Measurements from ENCODE around the gene DDX41.

DDX41 gene

GRCh38 chr5:177520271-177520670 is 3.5 kb upstream of the DDX41 start:
- in situ Hi-C loops (cut with HindIII; ENCODE audit: low pct_ligation_motif_present, low pct_unique_long_range_greater_than_20kb, low sequenced_read_pairs): no loop called here
- no peak for DNase-seq

GRCh38 chr5:177519463-177520235 is 2.9 kb upstream of the DDX41 start:
- no peak for DNase-seq
- in situ Hi-C loops (cut with HindIII; ENCODE audit: low pct_ligation_motif_present, low pct_unique_long_range_greater_than_20kb, low sequenced_read_pairs): no loop called here

- no peak for DNase-seq
- in situ Hi-C loops (cut with HindIII; ENCODE audit: low pct_ligation_motif_present, low pct_unique_long_range_greater_than_20kb, low sequenced_read_pairs): no loop called here
Observed at GRCh38 chr5:177515580-177515979, 1.2 kb downstream of the DDX41 start.

- DNase-seq: no peak
- in situ Hi-C loops (cut with HindIII; ENCODE audit: low pct_ligation_motif_present, low pct_unique_long_range_greater_than_20kb, low sequenced_read_pairs): no loop called here
Observed at GRCh38 chr5:177514541-177514940, 2.2 kb downstream of the DDX41 start.

- DNase-seq: no peak
- in situ Hi-C loops (cut with HindIII; ENCODE audit: low pct_ligation_motif_present, low pct_unique_long_range_greater_than_20kb, low sequenced_read_pairs): no loop called here
Observed at GRCh38 chr5:177513500-177513899, 3.3 kb downstream of the DDX41 start.

- DNase-seq: no peak
- in situ Hi-C loops (cut with HindIII; ENCODE audit: low pct_ligation_motif_present, low pct_unique_long_range_greater_than_20kb, low sequenced_read_pairs): no loop called here
Observed at GRCh38 chr5:177512736-177513380, 3.9 kb downstream of the DDX41 start.

- DNase-seq: no peak
- in situ Hi-C loops (cut with HindIII; ENCODE audit: low pct_ligation_motif_present, low pct_unique_long_range_greater_than_20kb, low sequenced_read_pairs): no loop called here
Observed at GRCh38 chr5:177511796-177512675, 4.7 kb downstream of the DDX41 start.

GRCh38 chr5:177511181-177511580 is 5.6 kb downstream of the DDX41 start:
- in situ Hi-C loops (cut with HindIII; ENCODE audit: low pct_ligation_motif_present, low pct_unique_long_range_greater_than_20kb, low sequenced_read_pairs): no loop called here
- no peak for DNase-seq

- DNase-seq: no peak
- in situ Hi-C loops (cut with HindIII; ENCODE audit: low pct_ligation_motif_present, low pct_unique_long_range_greater_than_20kb, low sequenced_read_pairs): no loop called here
Observed at GRCh38 chr5:177510567-177511053, 6.2 kb downstream of the DDX41 start.

- in situ Hi-C loops (cut with HindIII; ENCODE audit: low pct_ligation_motif_present, low pct_unique_long_range_greater_than_20kb, low sequenced_read_pairs): no loop called here
- DNase-seq: no peak
Observed at GRCh38 chr5:177509991-177510566, 6.7 kb downstream of the DDX41 start.

GRCh38 chr5:177509381-177509951 is 7.3 kb downstream of the DDX41 start, which contains the start of gene DOK3:
DOK3 (minus strand) TSS chr5:177509826; CDS start chr5:177509540, 286 bp downstream.
- no peak for DNase-seq
- in situ Hi-C loops (cut with HindIII; ENCODE audit: low pct_ligation_motif_present, low pct_unique_long_range_greater_than_20kb, low sequenced_read_pairs): no loop called here

GRCh38 chr5:177508837-177509236 is 7.9 kb downstream of the DDX41 start:
- no peak for DNase-seq
- in situ Hi-C loops (cut with HindIII; ENCODE audit: low pct_ligation_motif_present, low pct_unique_long_range_greater_than_20kb, low sequenced_read_pairs): no loop called here

- in situ Hi-C loops (cut with HindIII; ENCODE audit: low pct_ligation_motif_present, low pct_unique_long_range_greater_than_20kb, low sequenced_read_pairs): no loop called here
- no peak for DNase-seq
Observed at GRCh38 chr5:177508221-177508611, 8.5 kb downstream of the DDX41 start.

- no peak for DNase-seq
- in situ Hi-C loops (cut with HindIII; ENCODE audit: low pct_ligation_motif_present, low pct_unique_long_range_greater_than_20kb, low sequenced_read_pairs): no loop called here
Observed at GRCh38 chr5:177507596-177508220, 9.1 kb downstream of the DDX41 start.

- in situ Hi-C loops (cut with HindIII; ENCODE audit: low pct_ligation_motif_present, low pct_unique_long_range_greater_than_20kb, low sequenced_read_pairs): no loop called here
- DNase-seq: peak; percentile 25
Observed at GRCh38 chr5:177507165-177507564, 9.6 kb downstream of the DDX41 start.

GRCh38 chr5:177505075-177505474 is 11.7 kb downstream of the DDX41 start:
- no peak for DNase-seq
- in situ Hi-C loops (cut with HindIII; ENCODE audit: low pct_ligation_motif_present, low pct_unique_long_range_greater_than_20kb, low sequenced_read_pairs): no loop called here

- no peak for DNase-seq
- in situ Hi-C loops (cut with HindIII; ENCODE audit: low pct_ligation_motif_present, low pct_unique_long_range_greater_than_20kb, low sequenced_read_pairs): no loop called here
Observed at GRCh38 chr5:177504086-177505056, 12.4 kb downstream of the DDX41 start.
